ENCODE results near the gene ZNF407. TPM values are rescaled to one million over a fixed set of nuclear protein-coding genes. Genes with fewer than 3 reads are reported as not detected.

Gene ZNF407
- total RNA-seq, 1 experiment from 2014 or later: 7.6 TPM

GRCh38 chr18:74849301-74849700 is 251.6 kb downstream of the ZNF407 start:
- POLR2A ChIA-PET: no interaction called here
- TF ChIP-seq YY1 (IDR thresholded peaks at IDR 0.05; ENCODE audit: extremely low read depth, insufficient replicate concordance, low read depth, low read length): no peak
- TF ChIP-seq ZFX (IDR thresholded peaks at IDR 0.05): no peak
- TF ChIP-seq, protein P1, sequence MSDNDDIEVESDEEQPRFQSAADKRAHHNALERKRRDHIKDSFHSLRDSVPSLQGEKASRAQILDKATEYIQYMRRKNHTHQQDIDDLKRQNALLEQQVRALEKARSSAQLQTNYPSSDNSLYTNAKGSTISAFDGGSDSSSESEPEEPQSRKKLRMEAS (IDR thresholded peaks at IDR 0.05): no peak
- TF ChIP-seq POLR2A (IDR thresholded peaks at IDR 0.05; ENCODE audit: borderline replicate concordance, extremely low read depth, insufficient read depth, insufficient read length): no peak
- TF ChIP-seq ELF1 (IDR thresholded peaks at IDR 0.05; ENCODE audit: borderline replicate concordance, low read depth): no peak
- no peak for TF ChIP-seq RAD21 (IDR thresholded peaks at IDR 0.05; ENCODE audit: low read depth)
- TF ChIP-seq POLR2AphosphoS5 (IDR thresholded peaks at IDR 0.05; ENCODE audit: low read depth, low read length): no peak
- no peak for TF ChIP-seq ZNF274 (IDR thresholded peaks at IDR 0.05; ENCODE audit: low read depth, low read length)
- TF ChIP-seq CEBPB (IDR thresholded peaks at IDR 0.05; ENCODE audit: low read depth): no peak
- TF ChIP-seq CBX3 (IDR thresholded peaks at IDR 0.05; ENCODE audit: low read depth): no peak
- no peak for TF ChIP-seq SP1 (IDR thresholded peaks at IDR 0.05; ENCODE audit: low read depth)
- TF ChIP-seq JUND (IDR thresholded peaks at IDR 0.05): no peak
- TF ChIP-seq EGR1 (IDR thresholded peaks at IDR 0.05; ENCODE audit: low read depth): no peak
- TF ChIP-seq EZH2phosphoT487 (IDR thresholded peaks at IDR 0.05; ENCODE audit: borderline replicate concordance): no peak

DNA sequence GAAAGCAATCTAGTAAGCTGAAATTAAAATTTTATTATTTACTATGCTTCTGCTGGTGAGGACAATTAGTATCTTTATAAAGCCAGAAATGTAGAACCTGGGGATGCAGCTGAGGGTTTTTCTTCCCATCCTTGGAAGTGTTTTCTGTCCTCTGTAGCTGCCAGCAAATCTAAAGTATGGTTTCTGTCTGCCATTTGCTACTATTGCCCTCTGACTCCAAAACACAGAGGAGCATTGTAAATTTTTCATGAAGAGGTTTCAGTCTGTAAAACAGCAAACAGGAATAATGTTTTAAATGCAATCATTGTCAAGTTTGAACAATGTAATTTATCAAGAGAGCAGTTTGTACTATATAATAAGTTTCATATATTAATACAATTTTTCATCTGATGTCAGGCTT is 258.8 kb downstream of the ZNF407 start:
- CTCF ChIA-PET: no interaction called here
- POLR2A ChIA-PET: no interaction called here
- ATAC-seq (no peak), DNase-seq (ENCODE audit: low read depth, low spot score) (no peak)
- no TSS peak for BruUV-seq (replicated peaks)
- no peak overlapping the region for H3K4me2 ChIP-seq (ENCODE audit: low read length)
- no peaks in the 10 kb centered on the region for H3K79me2 ChIP-seq (ENCODE audit: insufficient read depth, low read length)
- no peaks in the 10 kb centered on the region for H3K9me3 ChIP-seq (ENCODE audit: control insufficient read depth in 1 of 2, insufficient read depth in 1 of 2, low read depth in 1 of 2, low read length in 2 of 2)
- no peak overlapping the region for H2AFZ ChIP-seq (ENCODE audit: low read depth, low read length, poor library complexity, severe bottlenecking)
- TF ChIP-seq ELF1 (IDR thresholded peaks at IDR 0.05; ENCODE audit: borderline replicate concordance, low read depth) (no peak), SRF (IDR thresholded peaks at IDR 0.05; ENCODE audit: low read depth) (no peak), EGR1 (IDR thresholded peaks at IDR 0.05; ENCODE audit: low read depth) (no peak), FOSL1 (IDR thresholded peaks at IDR 0.05; ENCODE audit: low read depth) (no peak)
- H3K27ac ChIP-seq (ENCODE audit: low read depth, low read length): no peak overlapping the region
- H3K4me1 ChIP-seq (ENCODE audit: control insufficient read depth in 1 of 2, insufficient read depth in 2 of 2, low read length in 2 of 2): no peaks in the 10 kb centered on the region
- H3K9ac ChIP-seq (ENCODE audit: low read length): no peak overlapping the region
- intact Hi-C loops (cut with micrococcal nuclease): no loop called here
- H3K36me3 ChIP-seq (ENCODE audit: control insufficient read depth in 1 of 2, insufficient read depth in 2 of 2, low read length in 2 of 2): no peaks in the 10 kb centered on the region
- H3K4me3 ChIP-seq (replicated peaks in 1 of 2; ENCODE audit: low read depth in 1 of 2, low read length in 2 of 2): no peak overlapping the region
- no peaks in the 10 kb centered on the region for H4K20me1 ChIP-seq (ENCODE audit: insufficient read depth)
- H3K27me3 ChIP-seq (ENCODE audit: insufficient read depth, low read length): no peaks in the 10 kb centered on the region
- RAD21 ChIA-PET (ENCODE audit: low non-redundant PET in 1 of 2, low total read pairs in 2 of 2, uncharacterized antibody in 2 of 2, unreplicated experiment in 2 of 2): no interaction called here
- H3K9me2 ChIP-seq (ENCODE audit: insufficient read depth): no peaks in the 10 kb centered on the region

More at GRCh38 chr18:74849301-74849700, 251.6 kb downstream of the ZNF407 start:
- DNase-seq (ENCODE audit: low read depth, low spot score) (no peak), ATAC-seq (no peak)
- Histone ChIP-seq H3K27me3 (ENCODE audit: insufficient read depth, low read length) (no peaks in the 10 kb centered on the region), H3K4me3 (replicated peaks in 1 of 2; ENCODE audit: low read depth in 1 of 2, low read length in 2 of 2) (no peak overlapping the region), H3K4me1 (ENCODE audit: control insufficient read depth in 1 of 2, insufficient read depth in 2 of 2, low read length in 2 of 2) (no peaks in the 10 kb centered on the region), H3K4me2 (ENCODE audit: low read length) (no peak overlapping the region), H3K27ac (ENCODE audit: low read depth, low read length) (no peak overlapping the region), H3K9me3 (ENCODE audit: control insufficient read depth in 1 of 2, insufficient read depth in 1 of 2, low read depth in 1 of 2, low read length in 2 of 2) (no peaks in the 10 kb centered on the region), H4K20me1 (ENCODE audit: insufficient read depth) (no peaks in the 10 kb centered on the region), H2AFZ (ENCODE audit: low read depth, low read length, poor library complexity, severe bottlenecking) (no peak overlapping the region), H3K9me2 (ENCODE audit: insufficient read depth) (no peaks in the 10 kb centered on the region), H3K79me2 (ENCODE audit: insufficient read depth, low read length) (no peaks in the 10 kb centered on the region), H3K9ac (ENCODE audit: low read length) (no peak overlapping the region), H3K36me3 (ENCODE audit: control insufficient read depth in 1 of 2, insufficient read depth in 2 of 2, low read length in 2 of 2) (no peaks in the 10 kb centered on the region)
- ChIA-PET CTCF (no interaction called here), RAD21 (ENCODE audit: low non-redundant PET in 1 of 2, low total read pairs in 2 of 2, uncharacterized antibody in 2 of 2, unreplicated experiment in 2 of 2) (no interaction called here)
- intact Hi-C loops (cut with micrococcal nuclease): no loop called here
- no TSS peak for BruUV-seq (replicated peaks)
